Sigmoid colon (tissue), 7 donors: ENCODE results near the gene FOXQ1. TPM values are rescaled to one million over a fixed set of nuclear protein-coding genes. Genes with fewer than 3 reads are reported as not detected.
"Not testable (repeated sequence)": the region's sequence is repeated elsewhere in the genome, so short reads cannot be mapped to it uniquely, and the experiment has no call there.

Experiments used
- DNase-seq: peaks from one replicate; pipeline ENCODE4 v3.0.0-alpha.2; 2019
- H3K27ac ChIP-seq, 4 donors: fragments of 200-600 bp; sonication (generic); one replicate each; pipeline ENCODE4 v1.5.1; 2016 to 2019; ENCODE audit warnings: mild to moderate bottlenecking in 1 of 4
- H3K27me3 ChIP-seq, 3 donors: fragments of 200-600 bp; sonication (generic); one replicate each; pipeline ENCODE4 v1.5.1; 2019; ENCODE audit warnings: mild to moderate bottlenecking in 1 of 3
- H3K36me3 ChIP-seq, 4 donors: fragments of 200-600 bp; sonication (generic); one replicate each; pipeline ENCODE4 v1.5.1; 2016 to 2019
- H3K4me1 ChIP-seq, 4 donors: fragments of 200-600 bp; sonication (generic); one replicate each; pipeline ENCODE4 v1.5.1; 2017 to 2019
- H3K4me3 ChIP-seq, 4 donors: fragments of 200-600 bp; sonication (generic); one replicate each; pipeline ENCODE4 v1.5.1; 2017 to 2019; ENCODE audit warnings: mild to moderate bottlenecking in 2 of 4, moderate library complexity in 1 of 4
- H3K9me3 ChIP-seq, 4 donors: fragments of 200-600 bp in 3 of 4; sonication (generic) in 3 of 4; one replicate each; pipeline versions ENCODE4 v1.5.1 to v1.6.1; 2013 to 2019
- CTCF ChIP-seq, 4 experiments: fragments of 450-650 bp in 3 of 4; fragments of 200-600 bp in 1 of 4; IDR thresholded peaks; one replicate each; pipeline ENCODE4 v1.5.1; 2016 to 2019; ENCODE audit warnings: antibody characterized with exemption in 4 of 4, mild to moderate bottlenecking in 3 of 4, moderate library complexity in 2 of 4
- EP300 ChIP-seq, 4 donors: sonication (generic); formaldehyde crosslinking; IDR thresholded peaks; one replicate each; pipeline ENCODE4 v1.6.1; 2017; ENCODE audit warnings: antibody characterized with exemption in 4 of 4
- POLR2A ChIP-seq, 2 donors: fragments of 450-650 bp; IDR thresholded peaks; one replicate each; pipeline ENCODE4 v1.6.1; 2016; ENCODE audit warnings: antibody characterized with exemption in 2 of 2, mild to moderate bottlenecking in 2 of 2, moderate library complexity in 2 of 2
- POLR2AphosphoS5 ChIP-seq, 4 donors: sonication (generic); formaldehyde crosslinking; IDR thresholded peaks; one replicate each; pipeline ENCODE4 v1.6.1; 2017; ENCODE audit warnings: antibody characterized with exemption in 4 of 4
- WGBS, 2 donors: extraction: QIAGEN DNeasy Blood & Tissue Kit; methylation state at CpG; one replicate each; pipeline ENCODE4 v1.1.7; 2013; 5-methylcytosine and 5-hydroxymethylcytosine counted together
- intact Hi-C: fragments of 100-400 bp; cut with DNase I; formaldehyde crosslinking; loops from one replicate; pipeline ENCODE4 v1.15.1; 2023
- polyA plus RNA-seq, 3 donors: library from polyadenylated mRNA; stranded (reverse); fragments of 200-250 nt; gene quantifications; one replicate each; pipeline ENCODE4 v1.2.3, GENCODE V29; 2013
- total RNA-seq, 4 donors: library from RNA; depleted of rRNA; stranded (reverse); fragments of >200 nt; gene quantifications; one replicate each; pipeline ENCODE4 v1.1.0, GENCODE V29; 2016
- donor health status: healthy with polysubstance abuse.
- donor health status: Bipolar disorder and iron deficiency.
- donor health status: healthy.

The FOXQ1 gene
- total and polyA plus RNA-seq, 7 donors, result 0.33 to 0.60 (median 0.34) TPM; not detected in 4

- Histone ChIP-seq H3K27ac (peak overlapping the region in 1 of 4 donors; percentile 67), H3K27me3 (peaks cover 19 to 47% (median 33%) of the 10 kb centered on the region in 3 donors), H3K36me3 (no peaks in the 10 kb centered on the region), H3K4me3 (peak overlapping the region; percentile 23 to 53 (median 50)), H3K4me1 (peaks cover 0 to 31% (median 25%) of the 10 kb centered on the region in 4 donors), H3K9me3 (no peaks in the 10 kb centered on the region)
- intact Hi-C loops, result no loop called here
- TF ChIP-seq POLR2AphosphoS5 (IDR thresholded peaks at IDR 0.05) (no peak), CTCF (IDR thresholded peaks at IDR 0.05) (no peak), EP300 (IDR thresholded peaks at IDR 0.05) (no peak), POLR2A (IDR thresholded peaks at IDR 0.05) (no peak)
- 2% methylated on average over 34 of the region's 35 CpGs for WGBS, 2 donors
- DNase-seq, result no peak
Measured at GRCh38 chr6:1316489-1316971, 4.6 kb downstream of the FOXQ1 start.

GRCh38 chr6:1317302-1317815, 5.5 kb downstream of the FOXQ1 start:
- intact Hi-C loops, result no loop called here

GRCh38 chr6:1318036-1318435, 6.1 kb downstream of the FOXQ1 start:
- Histone ChIP-seq H3K4me3 (no peak overlapping the region), H3K36me3 (no peaks in the 10 kb centered on the region), H3K27me3 (peaks cover 7 to 32% (median 17%) of the 10 kb centered on the region in 3 donors), H3K4me1 (peaks cover 0 to 16% (median 10%) of the 10 kb centered on the region in 4 donors), H3K27ac (no peak overlapping the region), H3K9me3 (no peaks in the 10 kb centered on the region)
- intact Hi-C loops, result no loop called here
- WGBS, 2 donors, result 63 to 74% methylated on average over 7 of the region's 7 CpGs
- no peak for TF ChIP-seq POLR2A (IDR thresholded peaks at IDR 0.05)
- TF ChIP-seq EP300 (IDR thresholded peaks at IDR 0.05), result no peak
- no peak for TF ChIP-seq POLR2AphosphoS5 (IDR thresholded peaks at IDR 0.05)
- TF ChIP-seq CTCF (IDR thresholded peaks at IDR 0.05), result no peak
- DNase-seq, result no peak

More at GRCh38 chr6:1317302-1317815, 5.5 kb downstream of the FOXQ1 start:
- Histone ChIP-seq H3K36me3 (no peaks in the 10 kb centered on the region), H3K27ac (peak overlapping the region in 1 of 4 donors; percentile 38), H3K9me3 (no peaks in the 10 kb centered on the region), H3K4me3 (no peak overlapping the region), H3K27me3 (peaks cover 11 to 39% (median 24%) of the 10 kb centered on the region in 3 donors), H3K4me1 (peaks cover 0 to 23% (median 17%) of the 10 kb centered on the region in 4 donors)
- no peak for TF ChIP-seq CTCF (IDR thresholded peaks at IDR 0.05)
- no peak for TF ChIP-seq POLR2AphosphoS5 (IDR thresholded peaks at IDR 0.05)
- TF ChIP-seq EP300 (IDR thresholded peaks at IDR 0.05), result no peak
- no peak for TF ChIP-seq POLR2A (IDR thresholded peaks at IDR 0.05)
- DNase-seq, result no peak
- 43 to 62% methylated on average over 43 of the region's 43 CpGs for WGBS, 2 donors

DNA sequence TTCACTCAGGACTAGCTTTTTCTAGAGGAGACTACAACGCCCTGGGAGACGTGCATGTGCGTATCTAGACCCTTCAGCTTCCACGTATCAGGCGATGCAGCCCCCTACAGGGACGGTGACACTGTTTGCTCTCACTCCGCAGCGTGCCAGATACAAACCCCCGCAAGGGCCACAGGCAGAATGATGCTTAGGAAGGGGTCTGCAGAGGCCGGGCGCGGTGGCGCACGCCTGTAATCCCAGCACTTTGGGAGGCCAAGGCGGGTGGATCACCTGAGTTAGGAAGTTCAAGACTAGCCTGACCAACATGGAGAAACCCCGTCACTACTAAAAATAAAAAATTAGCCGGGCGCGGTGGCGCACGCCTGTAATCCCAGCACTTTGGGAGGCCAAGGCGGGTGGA, 6.7 kb downstream of the FOXQ1 start:
- WGBS, 2 donors, result 84 to 88% methylated on average over 15 of the region's 22 CpGs
- peaks cover 0 to 15% (median 8%) of the 10 kb centered on the region in 4 donors for H3K4me1 ChIP-seq
- intact Hi-C loops, result not testable (repeated sequence)

GRCh38 chr6:1321738-1322137, 9.8 kb downstream of the FOXQ1 start:
- peaks cover 0 to under 1% (median under 1%) of the 10 kb centered on the region in 4 donors for H3K4me1 ChIP-seq
- intact Hi-C loops, result loop anchor here (5.0 kb wide), 1 partner anchor 36 kb away; no protein-coding TSS in a partner anchor
- 17 to 39% methylated on average over 4 of the region's 4 CpGs for WGBS, 2 donors
- peak in 2 of 4 donors; percentile 30 to 51 for TF ChIP-seq POLR2AphosphoS5 (IDR thresholded peaks at IDR 0.05)
- no peak for TF ChIP-seq POLR2A (IDR thresholded peaks at IDR 0.05)
- no peaks in the 10 kb centered on the region for H3K9me3 ChIP-seq
- DNase-seq, result no peak
- H3K36me3 ChIP-seq, result no peaks in the 10 kb centered on the region
- peak overlapping the region in 1 of 4 donors; percentile 48 for H3K27ac ChIP-seq
- no peak overlapping the region for H3K4me3 ChIP-seq
- peaks cover 0 to 5% (median 0%) of the 10 kb centered on the region in 3 donors for H3K27me3 ChIP-seq

More for the DNA sequence above, 6.7 kb downstream of the FOXQ1 start:
- peaks cover 6 to 30% (median 17%) of the 10 kb centered on the region in 3 donors for H3K27me3 ChIP-seq
- DNase-seq, H3K27ac ChIP-seq, H3K36me3 ChIP-seq, H3K4me3 ChIP-seq, H3K9me3 ChIP-seq: not testable (repeated sequence)
